Measurements from ENCODE around the gene INHBC.
A peak's percentile ranks its signal among the peaks of the same experiment; 100 is the strongest.

Gene INHBC

DNA sequence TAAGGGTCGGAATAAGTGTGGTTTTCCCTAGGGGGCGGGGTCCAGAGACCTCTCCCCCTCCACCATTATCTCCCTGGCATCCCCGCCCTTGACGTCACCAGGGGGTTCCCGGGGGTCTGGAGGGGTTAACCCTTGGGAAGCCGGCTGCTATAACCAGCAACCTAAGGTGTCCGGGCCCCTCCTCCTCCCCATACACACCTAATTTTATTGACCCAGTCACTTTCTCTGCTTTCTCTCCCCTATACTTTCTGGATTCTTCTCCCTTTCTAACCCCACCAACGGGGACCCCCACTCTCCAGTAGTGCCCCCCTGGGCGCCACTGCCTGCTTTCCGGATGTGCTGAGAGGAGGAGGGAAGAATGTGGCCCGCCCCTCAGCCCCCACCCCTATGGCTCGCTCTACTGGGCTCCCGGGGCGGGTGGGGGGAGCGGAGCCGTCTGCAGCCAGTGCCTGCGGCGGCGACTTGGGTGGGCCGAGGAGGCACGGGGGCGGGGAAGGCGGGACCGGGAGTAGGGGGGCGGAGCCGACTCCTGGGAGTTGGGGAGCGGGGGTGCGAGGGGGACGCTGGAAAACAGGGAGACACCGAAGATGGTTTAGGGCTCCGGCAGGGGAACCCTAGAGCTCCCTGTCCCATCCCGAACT lies 26.8 kb downstream of the INHBC start:
- H3K79me2 ChIP-seq (ENCODE audit: low read length) = no peaks in the 10 kb centered on the region
- H3K9me3 ChIP-seq (ENCODE audit: insufficient read depth, low read length) = no peaks in the 10 kb centered on the region
- H3K4me3 ChIP-seq (ENCODE audit: low read length) = peak overlapping the region; percentile 78
- H3K27ac ChIP-seq (ENCODE audit: low read length) = no peak overlapping the region
- H3K4me1 ChIP-seq (ENCODE audit: low read length) = peaks cover 35% of the 10 kb centered on the region
- peak overlapping the region; percentile 41 for H3K9ac ChIP-seq (ENCODE audit: low read length)
- H3K4me2 ChIP-seq (ENCODE audit: low read length) = peak overlapping the region; percentile 79
- H3K36me3 ChIP-seq (replicated peaks; ENCODE audit: low read depth, low read length) = no peaks in the 10 kb centered on the region
- no peak overlapping the region for H2AFZ ChIP-seq (ENCODE audit: low read depth, low read length)
- TF ChIP-seq EZH2phosphoT487 (IDR thresholded peaks at IDR 0.05; ENCODE audit: low read depth) = no peak
- TF ChIP-seq, protein P1, sequence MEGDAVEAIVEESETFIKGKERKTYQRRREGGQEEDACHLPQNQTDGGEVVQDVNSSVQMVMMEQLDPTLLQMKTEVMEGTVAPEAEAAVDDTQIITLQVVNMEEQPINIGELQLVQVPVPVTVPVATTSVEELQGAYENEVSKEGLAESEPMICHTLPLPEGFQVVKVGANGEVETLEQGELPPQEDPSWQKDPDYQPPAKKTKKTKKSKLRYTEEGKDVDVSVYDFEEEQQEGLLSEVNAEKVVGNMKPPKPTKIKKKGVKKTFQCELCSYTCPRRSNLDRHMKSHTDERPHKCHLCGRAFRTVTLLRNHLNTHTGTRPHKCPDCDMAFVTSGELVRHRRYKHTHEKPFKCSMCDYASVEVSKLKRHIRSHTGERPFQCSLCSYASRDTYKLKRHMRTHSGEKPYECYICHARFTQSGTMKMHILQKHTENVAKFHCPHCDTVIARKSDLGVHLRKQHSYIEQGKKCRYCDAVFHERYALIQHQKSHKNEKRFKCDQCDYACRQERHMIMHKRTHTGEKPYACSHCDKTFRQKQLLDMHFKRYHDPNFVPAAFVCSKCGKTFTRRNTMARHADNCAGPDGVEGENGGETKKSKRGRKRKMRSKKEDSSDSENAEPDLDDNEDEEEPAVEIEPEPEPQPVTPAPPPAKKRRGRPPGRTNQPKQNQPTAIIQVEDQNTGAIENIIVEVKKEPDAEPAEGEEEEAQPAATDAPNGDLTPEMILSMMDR (IDR thresholded peaks at IDR 0.05; ENCODE audit: low read depth, low read length) = no peak
- peaks cover 11% of the 10 kb centered on the region for H3K27me3 ChIP-seq (ENCODE audit: low read depth, low read length)
- H4K20me1 ChIP-seq (ENCODE audit: insufficient read depth, low read length) = no peaks in the 10 kb centered on the region

- no peaks in the 10 kb centered on the region for H3K36me3 ChIP-seq (replicated peaks; ENCODE audit: low read depth, low read length)
- H4K20me1 ChIP-seq (ENCODE audit: insufficient read depth, low read length) = no peaks in the 10 kb centered on the region
- no peak overlapping the region for H3K27ac ChIP-seq (ENCODE audit: low read length)
- peak overlapping the region; percentile 41 for H3K9ac ChIP-seq (ENCODE audit: low read length)
- TF ChIP-seq EZH2phosphoT487 (IDR thresholded peaks at IDR 0.05; ENCODE audit: low read depth) = no peak
- TF ChIP-seq, protein P1 (IDR thresholded peaks at IDR 0.05; ENCODE audit: low read depth, low read length) = no peak
- peak overlapping the region; percentile 79 for H3K4me2 ChIP-seq (ENCODE audit: low read length)
- peak overlapping the region; percentile 78 for H3K4me3 ChIP-seq (ENCODE audit: low read length)
- peaks cover 12% of the 10 kb centered on the region for H3K27me3 ChIP-seq (ENCODE audit: low read depth, low read length)
- no peaks in the 10 kb centered on the region for H3K79me2 ChIP-seq (ENCODE audit: low read length)
- peaks cover 35% of the 10 kb centered on the region for H3K4me1 ChIP-seq (ENCODE audit: low read length)
- H2AFZ ChIP-seq (ENCODE audit: low read depth, low read length) = peak overlapping the region; percentile 13; the same call in 1 of the 2 replicates
- H3K9me3 ChIP-seq (ENCODE audit: insufficient read depth, low read length) = no peaks in the 10 kb centered on the region
Observed at GRCh38 chr12:57461917-57462250, 27.3 kb downstream of the INHBC start.

- no peaks in the 10 kb centered on the region for H3K79me2 ChIP-seq (ENCODE audit: low read length)
- H3K9ac ChIP-seq (ENCODE audit: low read length) = peak overlapping the region; percentile 41
- peak overlapping the region; percentile 92 for H2AFZ ChIP-seq (ENCODE audit: low read depth, low read length)
- H3K27ac ChIP-seq (ENCODE audit: low read length) = 0 out of 2 replicates have a peak overlapping the region, but pooled peaks have one; percentile 25
- no peaks in the 10 kb centered on the region for H3K9me3 ChIP-seq (ENCODE audit: insufficient read depth, low read length)
- no peaks in the 10 kb centered on the region for H4K20me1 ChIP-seq (ENCODE audit: insufficient read depth, low read length)
- no peaks in the 10 kb centered on the region for H3K36me3 ChIP-seq (replicated peaks; ENCODE audit: low read depth, low read length)
- peaks cover 14% of the 10 kb centered on the region for H3K27me3 ChIP-seq (ENCODE audit: low read depth, low read length)
- TF ChIP-seq, protein P1 (IDR thresholded peaks at IDR 0.05; ENCODE audit: low read depth, low read length) = peak; percentile 94
- TF ChIP-seq EZH2phosphoT487 (IDR thresholded peaks at IDR 0.05; ENCODE audit: low read depth) = no peak
- peaks cover 35% of the 10 kb centered on the region for H3K4me1 ChIP-seq (ENCODE audit: low read length)
- peak overlapping the region; percentile 78 for H3K4me3 ChIP-seq (ENCODE audit: low read length)
- peak overlapping the region; percentile 79 for H3K4me2 ChIP-seq (ENCODE audit: low read length)
Observed at GRCh38 chr12:57462251-57462911, 27.8 kb downstream of the INHBC start.

- peak overlapping the region; percentile 79 for H3K4me2 ChIP-seq (ENCODE audit: low read length)
- no peak overlapping the region for H3K27ac ChIP-seq (ENCODE audit: low read length)
Observed at GRCh38 chr12:57462912-57463253, 28.3 kb downstream of the INHBC start.

More at GRCh38 chr12:57462912-57463253, 28.3 kb downstream of the INHBC start:
- peaks cover 35% of the 10 kb centered on the region for H3K4me1 ChIP-seq (ENCODE audit: low read length)
- H2AFZ ChIP-seq (ENCODE audit: low read depth, low read length) = peak overlapping the region; percentile 92; the same call in 1 of the 2 replicates
- no peaks in the 10 kb centered on the region for H4K20me1 ChIP-seq (ENCODE audit: insufficient read depth, low read length)
- peaks cover 14% of the 10 kb centered on the region for H3K27me3 ChIP-seq (ENCODE audit: low read depth, low read length)
- no peaks in the 10 kb centered on the region for H3K36me3 ChIP-seq (replicated peaks; ENCODE audit: low read depth, low read length)
- no peaks in the 10 kb centered on the region for H3K79me2 ChIP-seq (ENCODE audit: low read length)
- TF ChIP-seq, protein P1 (IDR thresholded peaks at IDR 0.05; ENCODE audit: low read depth, low read length) = no peak
- no peak for TF ChIP-seq EZH2phosphoT487 (IDR thresholded peaks at IDR 0.05; ENCODE audit: low read depth)
- peak overlapping the region; percentile 12; the same call in 1 of the 2 replicates for H3K9ac ChIP-seq (ENCODE audit: low read length)
- no peaks in the 10 kb centered on the region for H3K9me3 ChIP-seq (ENCODE audit: insufficient read depth, low read length)
- peak overlapping the region; percentile 78 for H3K4me3 ChIP-seq (ENCODE audit: low read length)
